Lower lobe of right lung (tissue), 2 donors: Measurements from ENCODE around the gene FBN2. TPM values are rescaled to one million over a fixed set of nuclear protein-coding genes. Genes with fewer than 3 reads are reported as not detected.
"Not testable (repeated sequence)": the region's sequence is repeated elsewhere in the genome, so short reads cannot be mapped to it uniquely, and the experiment has no call there.

ENCODE experiments used
- ATAC-seq, 2 donors: fragments of 200-7000 bp; cut with Tn5 transposase; one replicate each; pipeline ENCODE4 v1.9.1; 2020 to 2022; ENCODE audit warnings: mild to moderate bottlenecking in 2 of 2, moderate library complexity in 2 of 2
- DNase-seq: peaks from one replicate; pipeline ENCODE4 v3.0.0-alpha.2; 2020
- H3K27ac ChIP-seq: fragments of 200-600 bp; one replicate; pipeline ENCODE4 v1.8.0; 2022
- H3K27me3 ChIP-seq: fragments of 200-600 bp; one replicate; pipeline ENCODE4 v1.8.0; 2022; ENCODE audit warnings: low read depth
- H3K36me3 ChIP-seq: fragments of 200-600 bp; one replicate; pipeline ENCODE4 v1.8.0; 2022; ENCODE audit warnings: mild to moderate bottlenecking
- H3K4me1 ChIP-seq: fragments of 200-600 bp; one replicate; pipeline ENCODE4 v1.8.0; 2022
- H3K4me3 ChIP-seq: fragments of 200-600 bp; one replicate; pipeline ENCODE4 v1.8.0; 2022; ENCODE audit warnings: mild to moderate bottlenecking
- H3K9me3 ChIP-seq: fragments of 200-600 bp; one replicate; pipeline ENCODE4 v1.8.0; 2022
- intact Hi-C: fragments of 100-400 bp; cut with DNase I; formaldehyde crosslinking; loops from one replicate; pipeline ENCODE4 v1.11.0; 2022
- total RNA-seq: library from RNA; stranded (reverse); fragmentation: NEBNext Ultra II Directional; extraction: Animal tissue kit (Norgen Biotek cat#: 25700); gene quantifications from one replicate; pipeline ENCODE4 v1.2.1, GENCODE V29; 2021
- TF ChIP-seq, protein P1 (sequence below): fragments of 200-600 bp; IDR thresholded peaks from one replicate; pipeline ENCODE4 v1.8.0; 2022; ENCODE audit warnings: antibody characterized with exemption, mild to moderate bottlenecking
- donor health status: DM: no; HTN: yes; CAD: no; lungs with severe emphysema.

The FBN2 gene
- total RNA-seq, 1 donor from 2014 or later = 0.83 TPM

DNA sequence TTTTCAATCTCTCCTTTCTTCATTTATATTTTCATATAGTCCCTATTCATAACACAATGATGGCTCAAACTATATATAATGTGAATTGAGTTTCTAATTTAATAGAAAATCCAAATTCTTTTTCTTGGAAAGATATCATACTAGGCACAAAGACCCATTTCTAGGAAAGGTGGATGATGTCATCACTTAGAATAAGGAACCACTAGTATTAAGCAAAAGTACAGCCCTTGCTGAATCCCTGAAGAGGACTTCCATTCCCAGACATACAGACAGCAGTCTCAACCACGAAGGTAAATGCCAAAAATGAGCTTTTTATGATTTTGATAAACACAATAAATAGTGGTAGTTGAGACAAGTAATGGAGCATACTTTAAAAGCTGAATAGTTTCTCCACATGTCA, 210.0 kb downstream of the FBN2 start:
- Histone ChIP-seq H3K4me3 (no peak overlapping the region), H3K36me3 (no peaks in the 10 kb centered on the region), H3K4me1 (no peaks in the 10 kb centered on the region), H3K9me3 (no peaks in the 10 kb centered on the region), H3K27me3 (no peaks in the 10 kb centered on the region), H3K27ac (no peak overlapping the region)
- ATAC-seq = no peak
- intact Hi-C loops = no loop called here
- no peak for DNase-seq
- TF ChIP-seq, protein P1, sequence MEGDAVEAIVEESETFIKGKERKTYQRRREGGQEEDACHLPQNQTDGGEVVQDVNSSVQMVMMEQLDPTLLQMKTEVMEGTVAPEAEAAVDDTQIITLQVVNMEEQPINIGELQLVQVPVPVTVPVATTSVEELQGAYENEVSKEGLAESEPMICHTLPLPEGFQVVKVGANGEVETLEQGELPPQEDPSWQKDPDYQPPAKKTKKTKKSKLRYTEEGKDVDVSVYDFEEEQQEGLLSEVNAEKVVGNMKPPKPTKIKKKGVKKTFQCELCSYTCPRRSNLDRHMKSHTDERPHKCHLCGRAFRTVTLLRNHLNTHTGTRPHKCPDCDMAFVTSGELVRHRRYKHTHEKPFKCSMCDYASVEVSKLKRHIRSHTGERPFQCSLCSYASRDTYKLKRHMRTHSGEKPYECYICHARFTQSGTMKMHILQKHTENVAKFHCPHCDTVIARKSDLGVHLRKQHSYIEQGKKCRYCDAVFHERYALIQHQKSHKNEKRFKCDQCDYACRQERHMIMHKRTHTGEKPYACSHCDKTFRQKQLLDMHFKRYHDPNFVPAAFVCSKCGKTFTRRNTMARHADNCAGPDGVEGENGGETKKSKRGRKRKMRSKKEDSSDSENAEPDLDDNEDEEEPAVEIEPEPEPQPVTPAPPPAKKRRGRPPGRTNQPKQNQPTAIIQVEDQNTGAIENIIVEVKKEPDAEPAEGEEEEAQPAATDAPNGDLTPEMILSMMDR = no peak

DNA sequence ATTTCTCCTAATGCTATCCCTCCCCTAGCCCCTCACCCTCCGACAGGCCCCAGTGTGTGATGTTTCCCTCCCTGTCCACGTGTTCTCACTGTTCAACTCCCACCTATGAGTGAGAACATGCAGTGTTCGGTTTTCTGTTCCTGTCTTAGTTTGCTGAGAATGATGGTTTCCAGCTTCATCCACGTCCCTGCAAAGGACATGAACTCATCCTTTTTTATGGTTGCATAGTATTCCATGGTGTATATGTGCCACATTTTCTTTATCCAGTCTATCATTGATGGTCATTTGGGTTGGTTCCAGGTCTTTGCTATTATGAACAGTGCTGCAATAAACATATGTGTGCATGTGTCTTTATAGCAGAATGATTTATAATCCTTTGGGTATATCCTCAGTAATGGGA, 216.6 kb downstream of the FBN2 start:
- H3K4me3 ChIP-seq, H3K27ac ChIP-seq, H3K36me3 ChIP-seq, H3K27me3 ChIP-seq, H3K9me3 ChIP-seq, ATAC-seq, DNase-seq, H3K4me1 ChIP-seq, intact Hi-C loops: not testable (repeated sequence)

DNA sequence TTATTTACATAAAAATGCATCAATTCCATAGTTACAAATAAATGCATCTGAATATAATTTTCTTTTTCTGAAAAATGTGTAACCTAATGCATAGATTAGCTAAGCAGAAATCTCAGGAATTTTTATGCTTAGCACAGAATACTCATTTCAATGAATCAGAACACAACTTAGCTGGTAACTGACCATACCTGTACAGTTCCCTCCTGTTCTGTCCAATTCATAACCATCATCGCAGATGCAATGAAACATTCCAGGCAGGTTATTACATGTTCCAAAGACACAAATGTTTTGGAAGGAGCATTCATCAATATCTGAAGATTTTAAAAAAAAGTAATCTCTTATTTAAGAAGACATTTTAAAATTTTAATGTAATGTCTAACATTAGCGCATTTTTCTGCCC, 219.4 kb downstream of the FBN2 start:
- H3K36me3 ChIP-seq = no peaks in the 10 kb centered on the region
- no peaks in the 10 kb centered on the region for H3K27me3 ChIP-seq
- intact Hi-C loops = no loop called here
- no peak overlapping the region for H3K4me3 ChIP-seq
- no peaks in the 10 kb centered on the region for H3K9me3 ChIP-seq
- H3K27ac ChIP-seq = no peak overlapping the region
- TF ChIP-seq, protein P1 = no peak
- ATAC-seq (no peak), DNase-seq (no peak)
- H3K4me1 ChIP-seq = no peaks in the 10 kb centered on the region

DNA sequence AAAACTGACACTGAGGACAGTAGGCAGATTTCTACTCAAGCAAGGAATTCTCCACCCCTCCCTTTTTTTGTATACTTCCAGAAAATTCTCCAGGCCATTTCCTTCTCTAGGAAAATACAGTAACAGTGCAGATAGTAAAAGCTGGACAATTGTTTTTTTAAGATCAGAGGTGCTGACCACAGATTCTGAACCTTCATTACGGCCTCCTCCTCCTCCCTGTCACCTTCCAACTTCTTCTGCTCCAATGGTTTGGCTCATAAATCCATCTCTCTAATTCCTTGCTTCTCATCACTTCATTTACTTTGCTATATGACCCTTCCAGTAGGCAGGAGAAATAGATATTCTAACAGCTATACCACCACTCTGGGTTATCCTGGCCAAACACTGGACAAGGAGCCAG, 220.6 kb downstream of the FBN2 start:
- Histone ChIP-seq H3K27me3 (no peaks in the 10 kb centered on the region), H3K36me3 (no peaks in the 10 kb centered on the region), H3K4me1 (no peaks in the 10 kb centered on the region), H3K27ac (no peak overlapping the region), H3K4me3 (no peak overlapping the region), H3K9me3 (no peaks in the 10 kb centered on the region)
- TF ChIP-seq, protein P1 = no peak
- DNase-seq (no peak), ATAC-seq (no peak)
- intact Hi-C loops = no loop called here

DNA sequence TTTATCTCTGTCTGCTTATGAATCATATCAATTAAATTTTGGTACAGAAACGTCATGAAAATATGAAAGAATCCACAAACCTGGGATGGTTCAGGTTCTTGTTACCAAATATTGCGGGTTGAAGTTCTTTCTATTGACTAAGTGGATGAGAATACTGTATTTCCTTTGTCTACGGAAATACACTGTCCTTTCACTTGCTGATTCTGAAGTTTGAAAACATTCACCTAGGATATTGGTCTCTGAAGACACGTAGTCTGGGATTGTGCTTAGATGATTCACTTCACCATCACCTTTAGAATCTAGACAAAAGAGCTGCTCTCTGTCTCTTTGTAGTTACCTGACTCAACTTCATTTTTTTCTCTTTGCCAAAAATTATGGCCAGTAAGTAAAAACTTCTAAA, 222.4 kb downstream of the FBN2 start:
- DNase-seq (no peak), ATAC-seq (no peak)
- intact Hi-C loops = no loop called here
- no peaks in the 10 kb centered on the region for H3K36me3 ChIP-seq
- H3K27me3 ChIP-seq = no peaks in the 10 kb centered on the region
- no peaks in the 10 kb centered on the region for H3K4me1 ChIP-seq
- H3K27ac ChIP-seq = no peak overlapping the region
- TF ChIP-seq, protein P1 = no peak
- no peak overlapping the region for H3K4me3 ChIP-seq
- no peaks in the 10 kb centered on the region for H3K9me3 ChIP-seq

DNA sequence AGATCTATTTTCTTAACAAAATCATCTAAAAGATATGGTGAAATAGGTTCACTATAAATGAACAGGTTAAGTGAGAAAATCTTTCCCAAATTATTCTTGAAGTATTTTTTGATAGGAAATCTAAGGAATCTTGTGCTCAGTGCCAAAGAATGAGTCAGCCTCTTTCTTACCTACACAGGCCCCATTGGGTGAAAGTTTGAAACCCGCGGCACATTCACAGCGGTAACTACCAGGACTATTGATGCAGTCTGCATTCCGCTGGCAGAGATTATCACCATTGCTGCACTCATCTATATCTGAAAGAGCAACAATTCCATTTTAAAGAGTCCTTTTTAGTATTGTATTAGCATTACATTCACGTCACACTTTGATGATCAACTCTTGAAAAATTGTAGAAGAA, 232.7 kb downstream of the FBN2 start:
- H3K9me3 ChIP-seq = no peaks in the 10 kb centered on the region
- no peak for ATAC-seq

More for the DNA sequence above, 232.7 kb downstream of the FBN2 start:
- no peak for DNase-seq
- TF ChIP-seq, protein P1 = no peak
- intact Hi-C loops = no loop called here
- Histone ChIP-seq H3K4me1 (no peaks in the 10 kb centered on the region), H3K27ac (no peak overlapping the region), H3K27me3 (no peaks in the 10 kb centered on the region), H3K36me3 (no peaks in the 10 kb centered on the region), H3K4me3 (no peak overlapping the region)
